ENCODE results near the gene NPBWR2. TPM values are rescaled to one million over a fixed set of nuclear protein-coding genes. Genes with fewer than 3 reads are reported as not detected.
"Not testable (repeated sequence)": the region's sequence is repeated elsewhere in the genome, so short reads cannot be mapped to it uniquely, and the experiment has no call there.

The NPBWR2 gene
- total RNA-seq, 1 donor from 2014 or later: not detected

GRCh38 chr20:64133951-64134407 is 26.6 kb upstream of the NPBWR2 start:
- no peaks in the 10 kb centered on the region for H3K36me3 Mint-ChIP-seq (ENCODE audit: low read depth, unreplicated experiment)
- TF ChIP-seq CTCF (IDR thresholded peaks at IDR 0.05; ENCODE audit: unreplicated experiment): no peak
- no peak overlapping the region for H3K27ac Mint-ChIP-seq (ENCODE audit: unreplicated experiment)
- H3K4me1 Mint-ChIP-seq (ENCODE audit: unreplicated experiment): no peaks in the 10 kb centered on the region
- H3K27me3 Mint-ChIP-seq (ENCODE audit: unreplicated experiment): peaks cover 6% of the 10 kb centered on the region
- H3K4me3 Mint-ChIP-seq (ENCODE audit: unreplicated experiment): no peak overlapping the region
- H3K9me3 Mint-ChIP-seq (ENCODE audit: unreplicated experiment): no peaks in the 10 kb centered on the region
- no peak for DNase-seq (ENCODE audit: low spot score)

- Mint-ChIP-seq H3K27ac (ENCODE audit: unreplicated experiment) (no peak overlapping the region), H3K4me3 (ENCODE audit: unreplicated experiment) (no peak overlapping the region), H3K9me3 (ENCODE audit: unreplicated experiment) (no peaks in the 10 kb centered on the region), H3K4me1 (ENCODE audit: unreplicated experiment) (no peaks in the 10 kb centered on the region), H3K36me3 (ENCODE audit: low read depth, unreplicated experiment) (no peaks in the 10 kb centered on the region), H3K27me3 (ENCODE audit: unreplicated experiment) (peaks cover 8% of the 10 kb centered on the region)
- no peak for DNase-seq (ENCODE audit: low spot score)
- TF ChIP-seq CTCF (IDR thresholded peaks at IDR 0.05; ENCODE audit: unreplicated experiment): no peak
These were observed 24.0 kb upstream of the NPBWR2 start for GRCh38 chr20:64131406-64131805.

GRCh38 chr20:64130876-64131275 is 23.5 kb upstream of the NPBWR2 start:
- TF ChIP-seq CTCF (IDR thresholded peaks at IDR 0.05; ENCODE audit: unreplicated experiment): no peak
- H3K36me3 Mint-ChIP-seq (ENCODE audit: low read depth, unreplicated experiment): no peaks in the 10 kb centered on the region
- no peaks in the 10 kb centered on the region for H3K4me1 Mint-ChIP-seq (ENCODE audit: unreplicated experiment)
- no peak overlapping the region for H3K4me3 Mint-ChIP-seq (ENCODE audit: unreplicated experiment)
- H3K27me3 Mint-ChIP-seq (ENCODE audit: unreplicated experiment): peaks cover 7% of the 10 kb centered on the region
- DNase-seq (ENCODE audit: low spot score): no peak
- H3K27ac Mint-ChIP-seq (ENCODE audit: unreplicated experiment): no peak overlapping the region
- no peaks in the 10 kb centered on the region for H3K9me3 Mint-ChIP-seq (ENCODE audit: unreplicated experiment)

- no peak for DNase-seq (ENCODE audit: low spot score)
- H3K27me3 Mint-ChIP-seq (ENCODE audit: unreplicated experiment): peaks cover 6% of the 10 kb centered on the region
- H3K4me3 Mint-ChIP-seq (ENCODE audit: unreplicated experiment): no peak overlapping the region
- no peaks in the 10 kb centered on the region for H3K36me3 Mint-ChIP-seq (ENCODE audit: low read depth, unreplicated experiment)
- no peaks in the 10 kb centered on the region for H3K9me3 Mint-ChIP-seq (ENCODE audit: unreplicated experiment)
- H3K27ac Mint-ChIP-seq (ENCODE audit: unreplicated experiment): no peak overlapping the region
- H3K4me1 Mint-ChIP-seq (ENCODE audit: unreplicated experiment): no peaks in the 10 kb centered on the region
- TF ChIP-seq CTCF (IDR thresholded peaks at IDR 0.05; ENCODE audit: unreplicated experiment): no peak
These were observed 22.9 kb upstream of the NPBWR2 start for GRCh38 chr20:64130271-64130670.

- Mint-ChIP-seq H3K4me3 (ENCODE audit: unreplicated experiment) (no peak overlapping the region), H3K4me1 (ENCODE audit: unreplicated experiment) (no peaks in the 10 kb centered on the region), H3K27me3 (ENCODE audit: unreplicated experiment) (peaks cover 6% of the 10 kb centered on the region), H3K36me3 (ENCODE audit: low read depth, unreplicated experiment) (no peaks in the 10 kb centered on the region), H3K27ac (ENCODE audit: unreplicated experiment) (no peak overlapping the region), H3K9me3 (ENCODE audit: unreplicated experiment) (no peaks in the 10 kb centered on the region)
- no peak for TF ChIP-seq CTCF (IDR thresholded peaks at IDR 0.05; ENCODE audit: unreplicated experiment)
- DNase-seq (ENCODE audit: low spot score): no peak
These were observed 21.9 kb upstream of the NPBWR2 start for GRCh38 chr20:64129146-64129782.

GRCh38 chr20:64123517-64123916 is 16.2 kb upstream of the NPBWR2 start:
- not testable (repeated sequence) for H3K4me1 Mint-ChIP-seq (ENCODE audit: unreplicated experiment); H3K4me3 Mint-ChIP-seq (ENCODE audit: unreplicated experiment); DNase-seq (ENCODE audit: low spot score); H3K27me3 Mint-ChIP-seq (ENCODE audit: unreplicated experiment); H3K27ac Mint-ChIP-seq (ENCODE audit: unreplicated experiment); H3K36me3 Mint-ChIP-seq (ENCODE audit: low read depth, unreplicated experiment); H3K9me3 Mint-ChIP-seq (ENCODE audit: unreplicated experiment)

- not testable (repeated sequence) for H3K9me3 Mint-ChIP-seq (ENCODE audit: unreplicated experiment); H3K4me3 Mint-ChIP-seq (ENCODE audit: unreplicated experiment); H3K27me3 Mint-ChIP-seq (ENCODE audit: unreplicated experiment); H3K36me3 Mint-ChIP-seq (ENCODE audit: low read depth, unreplicated experiment); H3K27ac Mint-ChIP-seq (ENCODE audit: unreplicated experiment); DNase-seq (ENCODE audit: low spot score); H3K4me1 Mint-ChIP-seq (ENCODE audit: unreplicated experiment)
These were observed 15.6 kb upstream of the NPBWR2 start for GRCh38 chr20:64122927-64123326.

Data from endothelial cell (in vitro differentiated cells).